SU-DHL-6 (cell line): ENCODE data around the gene RPS6KC1.

Experiments used
- CTCF ChIP-seq: fragments of 200-600 bp; sonication (generic); IDR thresholded peaks from one replicate; pipeline ENCODE4 v1.5.1; 2017; ENCODE audit warnings: antibody characterized with exemption, mild to moderate bottlenecking, low read length, moderate library complexity; ENCODE audit not compliant: insufficient read depth, poor library complexity, severe bottlenecking
- EZH2phosphoT487 ChIP-seq: fragments of 200-600 bp; sonication (generic), shearing (Covaris generic); conservative IDR thresholded peaks from 2 replicates; pipeline ENCODE4 v1.6.1; 2018; ENCODE audit warnings: mild to moderate bottlenecking, antibody characterized with exemption, low read length, moderate library complexity, mixed read lengths

DNA sequence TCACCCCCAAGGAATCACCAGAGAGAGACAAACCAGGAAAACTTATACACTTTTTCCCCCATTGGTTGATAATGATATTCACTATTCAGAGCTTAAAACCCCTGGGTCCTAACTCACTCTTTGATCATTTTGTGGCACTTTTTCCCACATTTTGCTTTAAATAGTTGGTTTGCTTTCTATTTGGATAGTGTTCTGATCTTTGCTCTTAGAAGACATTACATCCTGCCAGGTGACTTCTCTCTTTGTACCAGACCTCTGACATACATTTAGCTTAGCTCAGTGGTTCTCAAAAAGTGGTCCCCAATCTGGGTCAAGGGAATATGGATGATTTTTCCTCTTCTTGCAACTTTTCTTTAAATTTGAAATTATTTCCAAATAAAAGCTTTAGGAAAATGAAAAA, 228.4 kb downstream of the RPS6KC1 start:
- TF ChIP-seq CTCF (no peak), EZH2phosphoT487 (no peak)
